ENCODE measurements around the gene CDH4. TPM values are rescaled to one million over a fixed set of nuclear protein-coding genes. Genes with fewer than 3 reads are reported as not detected.

CDH4 gene
- total RNA-seq, 1 donor = 0.18 TPM

GRCh38 chr20:61526907-61527306 is 274.8 kb downstream of the CDH4 start:
- TF ChIP-seq CTCF (IDR thresholded peaks at IDR 0.05; ENCODE audit: insufficient read depth, low read length) = no peak
- H3K4me3 ChIP-seq (ENCODE audit: low read depth, low read length) = no peak overlapping the region
- DNase-seq (ENCODE audit: low read depth) = no peak

- H3K4me3 ChIP-seq (ENCODE audit: low read depth, low read length) = no peak overlapping the region
- no peak for TF ChIP-seq CTCF (IDR thresholded peaks at IDR 0.05; ENCODE audit: insufficient read depth, low read length)
- no peak for DNase-seq (ENCODE audit: low read depth)
Observed at GRCh38 chr20:61527626-61528025, 275.6 kb downstream of the CDH4 start.

DNA sequence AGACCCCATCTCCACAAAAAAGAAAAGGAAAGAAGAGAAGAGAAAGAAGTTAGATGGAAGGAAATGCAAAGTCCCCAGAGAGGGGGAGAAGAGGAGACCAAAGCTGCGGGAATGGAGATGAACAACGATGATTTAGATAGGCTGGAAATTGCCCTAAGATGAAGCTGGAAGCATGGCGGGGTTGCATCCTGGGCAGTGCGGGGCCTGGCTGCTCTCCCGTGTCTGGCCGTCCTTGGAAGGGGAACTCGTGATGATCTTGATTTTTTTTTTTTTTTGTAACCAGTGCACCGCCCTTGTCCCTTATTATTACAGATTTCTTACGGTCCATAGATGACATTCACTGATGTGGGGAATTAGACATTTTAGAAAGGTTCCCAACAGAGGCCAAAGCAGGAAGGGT is 276.5 kb downstream of the CDH4 start:
- DNase-seq (ENCODE audit: low read depth) = no peak
- no peak for TF ChIP-seq CTCF (IDR thresholded peaks at IDR 0.05; ENCODE audit: insufficient read depth, low read length)
- no peak overlapping the region for H3K4me3 ChIP-seq (ENCODE audit: low read depth, low read length)

GRCh38 chr20:61529354-61529753 is 277.3 kb downstream of the CDH4 start:
- DNase-seq (ENCODE audit: low read depth) = no peak
- TF ChIP-seq CTCF (IDR thresholded peaks at IDR 0.05; ENCODE audit: insufficient read depth, low read length) = no peak
- H3K4me3 ChIP-seq (ENCODE audit: low read depth, low read length) = no peak overlapping the region

GRCh38 chr20:61531553-61532345 is 279.7 kb downstream of the CDH4 start:
- no peak overlapping the region for H3K4me3 ChIP-seq (ENCODE audit: low read depth, low read length)
- TF ChIP-seq CTCF (IDR thresholded peaks at IDR 0.05; ENCODE audit: insufficient read depth, low read length) = no peak
- no peak for DNase-seq (ENCODE audit: low read depth)

GRCh38 chr20:61532736-61533135 is 280.7 kb downstream of the CDH4 start:
- TF ChIP-seq CTCF (IDR thresholded peaks at IDR 0.05; ENCODE audit: insufficient read depth, low read length) = no peak
- DNase-seq (ENCODE audit: low read depth) = no peak
- H3K4me3 ChIP-seq (ENCODE audit: low read depth, low read length) = no peak overlapping the region

DNA sequence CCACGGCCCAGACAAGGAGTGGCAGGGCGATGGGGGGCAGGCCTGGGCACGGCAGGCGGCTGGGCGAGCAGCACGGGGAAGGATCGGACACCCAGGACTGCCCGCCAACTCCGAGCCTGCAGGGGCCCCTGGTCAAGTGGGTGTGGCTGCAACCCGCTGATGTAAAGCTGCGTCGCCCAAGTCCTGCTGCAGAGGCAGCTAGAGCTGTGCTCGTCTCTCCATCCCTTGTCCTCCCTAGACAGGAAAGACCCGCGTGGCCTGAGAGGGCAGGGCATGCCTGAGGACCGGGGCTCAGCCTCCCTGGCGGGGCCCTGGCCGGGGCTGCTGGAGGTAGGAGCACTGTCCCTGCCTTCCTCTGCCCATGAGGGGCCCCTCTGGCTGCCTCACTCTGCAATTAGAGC is 281.2 kb downstream of the CDH4 start:
- no peak for TF ChIP-seq CTCF (IDR thresholded peaks at IDR 0.05; ENCODE audit: insufficient read depth, low read length)
- H3K4me3 ChIP-seq (ENCODE audit: low read depth, low read length) = no peak overlapping the region
- no peak for DNase-seq (ENCODE audit: low read depth)
